Chondrocyte (in vitro differentiated cells): ENCODE results near the gene TBC1D17. TPM values are rescaled to one million over a fixed set of nuclear protein-coding genes. Genes with fewer than 3 reads are reported as not detected.

Source experiments
- DNase-seq: peaks from one replicate; pipeline ENCODE4 v3.0.0; 2021; ENCODE audit warnings: mixed read lengths, low spot score
- H3K27ac Mint-ChIP-seq: one replicate; pipeline ENCODE4 v1.8.0; 2021; ENCODE audit warnings: mild to moderate bottlenecking, moderate library complexity, mixed read lengths; ENCODE audit not compliant: unreplicated experiment
- H3K27me3 Mint-ChIP-seq: 2 replicates; pipeline ENCODE4 v1.8.0; 2021; ENCODE audit warnings: low read depth, mixed read lengths
- H3K36me3 Mint-ChIP-seq: 2 replicates; pipeline ENCODE4 v1.8.0; 2021; ENCODE audit warnings: low read depth, mixed read lengths
- H3K4me1 Mint-ChIP-seq: 2 replicates; pipeline ENCODE4 v1.8.0; 2021; ENCODE audit warnings: low read depth, mild to moderate bottlenecking, mixed read lengths
- H3K4me3 Mint-ChIP-seq: one replicate; pipeline ENCODE4 v1.8.0; 2021; ENCODE audit warnings: mild to moderate bottlenecking, moderate library complexity, mixed read lengths; ENCODE audit not compliant: unreplicated experiment
- H3K9me3 Mint-ChIP-seq: 2 replicates; pipeline ENCODE4 v1.8.0; 2021; ENCODE audit warnings: low read depth, mixed read lengths
- long read RNA-seq: library from polyadenylated mRNA; stranded (forward); transcript quantifications from one replicate; pipeline ENCODE4 v2.0.0, GENCODE V29; 2021
- total RNA-seq: library from RNA; stranded (reverse); gene quantifications from 3 replicates; pipeline ENCODE4 v1.2.1, GENCODE V29; 2021
- TF ChIP-seq, protein P1 (sequence below): fragments of 200-600 bp; sonication (generic); IDR thresholded peaks from 2 replicates; pipeline ENCODE4 v1.5.0; 2021; ENCODE audit warnings: antibody characterized with exemption, mild to moderate bottlenecking, moderate library complexity

The TBC1D17 gene
- 36.3 to 45.3 TPM (median 44.8 TPM) in 3 replicates for total RNA-seq
- long read RNA-seq, transcript TBC1D17-201 (17 exons, 2,366 nt), result major isoform, 46 of 83 reads
- long read RNA-seq, partial matches to known transcripts, result 20 of 83 reads
- long read RNA-seq, other reads (novel, unspliced or antisense), result 17 of 83 reads

DNA sequence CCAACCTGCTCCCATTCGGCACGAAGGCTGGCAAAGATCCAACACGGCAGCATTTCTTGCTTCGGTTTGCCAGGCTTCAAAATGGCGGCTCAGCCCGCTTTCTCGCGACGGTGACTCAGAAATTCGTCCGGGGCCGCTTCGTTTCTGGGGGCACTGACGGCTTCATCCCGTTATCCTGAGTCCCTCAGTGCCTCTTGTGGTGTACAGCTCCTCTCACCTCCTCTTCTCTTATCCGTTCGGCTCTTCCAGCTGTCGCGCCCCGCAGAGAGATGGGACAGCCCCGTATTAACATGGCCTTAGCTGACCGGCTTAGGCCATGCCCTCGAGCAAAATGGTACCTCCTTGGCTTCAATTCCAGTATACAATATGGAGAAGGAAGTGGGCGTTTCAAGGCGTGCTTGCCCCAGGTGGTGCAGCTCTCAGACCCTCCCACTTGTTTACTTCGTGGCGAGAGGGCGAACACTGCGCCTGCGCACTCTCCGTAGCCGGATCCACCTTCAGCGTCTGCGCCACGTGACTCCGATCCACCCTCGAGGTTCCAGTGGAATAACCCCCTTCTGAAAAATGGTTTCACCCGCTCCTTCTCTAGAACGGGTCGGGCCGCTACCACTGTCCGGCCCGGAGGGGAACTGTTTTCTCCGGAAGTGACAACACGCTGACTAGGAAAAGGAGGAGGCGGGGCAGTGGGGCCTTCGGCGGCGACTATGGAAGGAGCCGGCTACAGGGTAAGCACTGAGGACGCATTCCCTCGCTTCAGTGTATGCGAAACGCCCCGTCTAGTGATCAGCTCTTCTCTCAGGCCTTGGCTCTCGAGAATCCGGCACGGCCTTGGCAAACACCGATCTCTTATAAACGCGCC, at the start of gene TBC1D17, which contains the start of gene AKT1S1:
TSS of gene TBC1D17 (plus strand) at position 683 of the 859 bp plus-strand sequence. CDS start at position 705, 22 bp downstream.
TSS of gene AKT1S1 (minus strand) at position 336 of the 859 bp plus-strand sequence. CDS start 4,060 bp downstream, outside the sequence.
- DNase-seq, result peak; percentile 100
- TF ChIP-seq, protein P1, sequence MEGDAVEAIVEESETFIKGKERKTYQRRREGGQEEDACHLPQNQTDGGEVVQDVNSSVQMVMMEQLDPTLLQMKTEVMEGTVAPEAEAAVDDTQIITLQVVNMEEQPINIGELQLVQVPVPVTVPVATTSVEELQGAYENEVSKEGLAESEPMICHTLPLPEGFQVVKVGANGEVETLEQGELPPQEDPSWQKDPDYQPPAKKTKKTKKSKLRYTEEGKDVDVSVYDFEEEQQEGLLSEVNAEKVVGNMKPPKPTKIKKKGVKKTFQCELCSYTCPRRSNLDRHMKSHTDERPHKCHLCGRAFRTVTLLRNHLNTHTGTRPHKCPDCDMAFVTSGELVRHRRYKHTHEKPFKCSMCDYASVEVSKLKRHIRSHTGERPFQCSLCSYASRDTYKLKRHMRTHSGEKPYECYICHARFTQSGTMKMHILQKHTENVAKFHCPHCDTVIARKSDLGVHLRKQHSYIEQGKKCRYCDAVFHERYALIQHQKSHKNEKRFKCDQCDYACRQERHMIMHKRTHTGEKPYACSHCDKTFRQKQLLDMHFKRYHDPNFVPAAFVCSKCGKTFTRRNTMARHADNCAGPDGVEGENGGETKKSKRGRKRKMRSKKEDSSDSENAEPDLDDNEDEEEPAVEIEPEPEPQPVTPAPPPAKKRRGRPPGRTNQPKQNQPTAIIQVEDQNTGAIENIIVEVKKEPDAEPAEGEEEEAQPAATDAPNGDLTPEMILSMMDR, result no peak
- Mint-ChIP-seq H3K4me3 (no peak within 1 kb of the TSS), H3K27ac (no peak within 1 kb of the TSS), H3K9me3 (no peaks in the 10 kb centered on the region), H3K36me3 (peaks cover 13% of the 10 kb centered on the region), H3K27me3 (no peaks in the 10 kb centered on the region), H3K4me1 (peaks cover 30% of the 10 kb centered on the region)

DNA sequence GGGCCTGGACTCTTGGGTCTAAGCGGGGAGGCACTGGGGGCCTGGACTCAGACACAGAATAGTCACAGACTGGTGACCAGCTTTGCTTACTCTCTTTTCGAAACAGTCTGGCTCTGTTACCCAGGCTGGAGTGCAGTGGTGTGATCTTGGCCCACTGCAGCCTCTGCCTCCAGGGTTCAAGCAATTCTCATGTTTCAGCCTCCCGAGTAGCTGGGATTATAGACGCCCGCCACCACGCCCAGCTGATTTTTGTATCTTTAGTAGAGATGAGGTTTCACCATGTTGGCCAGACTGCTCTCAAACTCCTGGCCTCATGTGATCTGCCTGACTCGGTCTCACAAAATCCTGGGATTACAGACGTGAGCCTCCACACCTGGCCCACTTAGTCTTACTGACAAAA, 48.3 kb upstream of the TBC1D17 start:
- Mint-ChIP-seq H3K4me1 (peaks cover 9% of the 10 kb centered on the region), H3K27ac (no peak overlapping the region), H3K4me3 (no peak overlapping the region), H3K36me3 (peaks cover 18% of the 10 kb centered on the region), H3K9me3 (no peaks in the 10 kb centered on the region), H3K27me3 (no peaks in the 10 kb centered on the region)
- TF ChIP-seq, protein P1, result no peak
- DNase-seq, result no peak

DNA sequence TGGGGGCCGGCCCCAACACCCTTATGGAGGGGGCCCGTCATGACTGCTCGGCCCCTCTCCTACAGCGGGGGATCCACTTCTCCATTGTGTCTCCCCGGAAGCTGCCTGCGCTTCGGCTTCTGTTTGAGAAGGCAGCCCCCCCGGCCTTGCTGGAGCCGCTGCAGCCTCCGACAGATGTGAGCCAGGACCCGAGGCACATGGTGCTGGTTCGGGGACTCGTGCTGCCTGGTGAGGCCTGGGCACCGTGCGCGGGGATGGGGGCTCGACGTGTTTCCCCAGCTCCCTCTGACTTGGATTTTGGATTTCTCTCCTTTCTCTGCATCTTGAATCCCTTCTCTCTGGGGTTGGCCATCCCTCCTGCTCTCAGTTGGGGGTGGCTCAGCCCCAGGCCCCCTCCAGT, 47.8 kb upstream of the TBC1D17 start:
- TF ChIP-seq, protein P1, result no peak
- no peak for DNase-seq
- H3K27me3 Mint-ChIP-seq, result no peaks in the 10 kb centered on the region
- H3K4me3 Mint-ChIP-seq, result no peak overlapping the region
- no peaks in the 10 kb centered on the region for H3K9me3 Mint-ChIP-seq
- peaks cover 19% of the 10 kb centered on the region for H3K36me3 Mint-ChIP-seq
- no peak overlapping the region for H3K27ac Mint-ChIP-seq
- H3K4me1 Mint-ChIP-seq, result peaks cover 9% of the 10 kb centered on the region

DNA sequence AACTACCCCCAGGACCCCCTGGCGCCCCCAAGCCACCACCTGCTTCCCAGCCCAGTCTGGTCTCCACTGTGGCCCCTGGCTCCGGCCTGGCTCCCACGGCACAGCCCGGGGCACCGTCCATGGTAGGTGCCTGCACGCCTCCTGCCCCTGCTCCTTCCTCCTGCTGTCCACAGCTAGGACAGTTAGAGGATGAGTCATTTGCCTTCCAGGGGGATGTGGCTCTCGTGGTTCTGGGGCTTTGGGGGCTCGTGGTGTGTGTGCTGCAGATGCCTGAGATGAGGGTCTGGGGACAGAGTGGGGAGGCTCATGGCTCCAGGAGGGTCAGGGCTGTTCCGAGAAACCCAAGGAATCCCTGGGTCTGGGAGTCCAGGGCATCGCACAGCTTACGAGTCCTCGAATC, 46.7 kb upstream of the TBC1D17 start:
- DNase-seq, result no peak
- Mint-ChIP-seq H3K27me3 (no peaks in the 10 kb centered on the region), H3K4me3 (no peak overlapping the region), H3K4me1 (peaks cover 9% of the 10 kb centered on the region), H3K36me3 (peaks cover 25% of the 10 kb centered on the region), H3K27ac (no peak overlapping the region), H3K9me3 (no peaks in the 10 kb centered on the region)
- TF ChIP-seq, protein P1, result no peak

DNA sequence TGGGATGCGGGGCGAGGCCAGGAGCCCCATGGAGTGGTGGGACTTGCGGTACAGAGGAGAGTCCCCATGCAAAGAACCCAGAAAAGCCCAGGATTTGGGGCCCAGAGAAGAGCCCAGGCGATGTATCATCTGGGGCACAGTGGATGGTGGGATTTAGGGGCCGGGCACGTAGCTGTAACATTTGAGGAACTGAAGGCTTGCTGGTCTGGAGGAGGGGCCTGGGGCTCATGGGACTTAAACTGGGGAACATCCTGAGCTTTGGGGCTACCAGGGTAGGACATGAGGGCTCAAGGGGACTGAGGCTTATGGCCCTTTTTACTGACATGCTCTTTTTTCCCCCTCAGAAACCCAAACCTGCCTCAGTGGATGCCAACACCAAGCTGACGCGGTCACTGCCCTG, 45.9 kb upstream of the TBC1D17 start:
- TF ChIP-seq, protein P1, result no peak
- H3K4me3 Mint-ChIP-seq, result no peak overlapping the region
- H3K4me1 Mint-ChIP-seq, result peaks cover 7% of the 10 kb centered on the region
- no peaks in the 10 kb centered on the region for H3K9me3 Mint-ChIP-seq
- peaks cover 25% of the 10 kb centered on the region for H3K36me3 Mint-ChIP-seq
- H3K27me3 Mint-ChIP-seq, result no peaks in the 10 kb centered on the region
- no peak overlapping the region for H3K27ac Mint-ChIP-seq
- no peak for DNase-seq
